Natural killer cell (primary cell): ENCODE data around the gene ZNF652. TPM values are rescaled to one million over a fixed set of nuclear protein-coding genes. Genes with fewer than 3 reads are reported as not detected.
A peak's percentile ranks its signal among the peaks of the same experiment; 100 is the strongest.

Experiments used
- ATAC-seq, 3 donors: fragments of 150-1000 bp in 2 of 3; fragments of 200-7000 bp in 1 of 3; cut with Tn5 transposase; 1 replicate in 1 of 3; 2 replicates in 2 of 3; pipeline ENCODE4 v1.10.0; 2021; ENCODE audit warnings: mild to moderate bottlenecking in 2 of 3, moderate library complexity in 2 of 3
- DNase-seq, 2 donors: peaks; one replicate each; pipeline versions ENCODE4 v3.0.0 to v3.0.0-alpha.2; 2013 to 2021; ENCODE audit warnings: mixed read lengths in 1 of 2
- H3K27ac ChIP-seq: one replicate; pipeline ENCODE4 v1.5.1; 2013; ENCODE audit warnings: mild to moderate bottlenecking, low read length
- H3K27me3 ChIP-seq: one replicate; pipeline ENCODE4 v1.6.1; 2013; ENCODE audit warnings: low read length; ENCODE audit not compliant: control insufficient read depth, insufficient read depth
- H3K36me3 ChIP-seq: one replicate; pipeline ENCODE4 v1.6.1; 2013; ENCODE audit warnings: low read length; ENCODE audit not compliant: control insufficient read depth, insufficient read depth
- H3K4me1 ChIP-seq: one replicate; pipeline ENCODE4 v1.6.1; 2013; ENCODE audit warnings: low read length; ENCODE audit not compliant: control insufficient read depth, insufficient read depth
- H3K4me3 ChIP-seq: one replicate; pipeline ENCODE4 v1.5.1; 2013; ENCODE audit warnings: low read length
- H3K9me3 ChIP-seq: one replicate; pipeline ENCODE4 v1.6.1; 2013; ENCODE audit warnings: low read length; ENCODE audit not compliant: control insufficient read depth, insufficient read depth
- H3K27ac Mint-ChIP-seq, 2 donors: one replicate each; pipeline ENCODE4 v1.8.0; 2022; ENCODE audit warnings: mild to moderate bottlenecking in 2 of 2, mixed read lengths in 2 of 2, moderate library complexity in 1 of 2
- H3K27me3 Mint-ChIP-seq, 2 donors: one replicate each; pipeline ENCODE4 v1.8.0; 2022; ENCODE audit warnings: low read depth in 2 of 2, mixed read lengths in 2 of 2
- H3K36me3 Mint-ChIP-seq: one replicate; pipeline ENCODE4 v1.8.0; 2022; ENCODE audit warnings: mixed read lengths
- H3K4me1 Mint-ChIP-seq, 2 donors: one replicate each; pipeline ENCODE4 v1.8.0; 2022; ENCODE audit warnings: mixed read lengths in 2 of 2
- H3K4me3 Mint-ChIP-seq: one replicate; pipeline ENCODE4 v1.8.0; 2022; ENCODE audit warnings: mild to moderate bottlenecking, moderate library complexity, mixed read lengths
- H3K9me3 Mint-ChIP-seq, 2 donors: one replicate each; pipeline ENCODE4 v1.8.0; 2022; ENCODE audit warnings: mixed read lengths in 2 of 2
- WGBS: methylation state at CpG from one replicate; pipeline ENCODE4 v1.1.7; 2013; ENCODE audit warnings: missing lambda C conversion rate; ENCODE audit not compliant: insufficient coverage; 5-methylcytosine and 5-hydroxymethylcytosine counted together
- intact Hi-C: fragments of 100-400 bp; cut with micrococcal nuclease; formaldehyde crosslinking; loops from one replicate; pipeline ENCODE4 v1.14.2; 2022
- total RNA-seq, 4 donors: library from RNA; stranded (reverse); fragments of 120-200 nt in 1 of 4; gene quantifications; one replicate each; pipeline versions ENCODE4 v1.2.3 to v1.2.4, GENCODE V29; 2013 to 2022
- TF ChIP-seq, protein P1 (sequence below): fragments of 200-600 bp; IDR thresholded peaks from one replicate; pipeline ENCODE4 v1.8.0; 2022; ENCODE audit warnings: antibody characterized with exemption

The ZNF652 gene
- total RNA-seq, 3 donors from 2014 or later (not counting 1 experiment from before 2014, with no cell fraction given) = 53.8 to 79.1 (median 73.3) TPM

DNA sequence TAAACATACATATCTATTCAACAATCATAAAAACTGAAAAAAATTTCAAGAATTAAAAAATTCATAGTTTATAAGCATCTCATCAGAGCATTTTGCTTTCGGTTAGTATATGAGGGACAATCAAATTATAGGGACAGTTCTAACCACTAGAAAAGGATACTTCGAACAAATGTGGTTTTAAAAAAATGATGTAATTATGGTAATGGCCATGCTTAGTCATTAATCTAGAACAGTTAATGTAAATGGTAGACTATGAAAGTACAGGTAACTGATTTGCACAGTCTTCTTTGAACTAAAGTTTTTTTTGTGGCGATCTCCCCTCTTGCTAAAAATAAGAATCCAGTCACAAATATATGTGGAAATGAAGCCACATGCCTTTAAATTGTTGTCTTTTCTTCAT, 67.9 kb downstream of the ZNF652 start:
- Mint-ChIP-seq H3K36me3 (no peaks in the 10 kb centered on the region), H3K9me3 (no peaks in the 10 kb centered on the region), H3K27ac (no peak overlapping the region), H3K27me3 (no peaks in the 10 kb centered on the region), H3K4me1 (no peaks in the 10 kb centered on the region), H3K4me3 (no peak overlapping the region)
- Histone ChIP-seq H3K36me3 (peaks cover 28% of the 10 kb centered on the region), H3K4me1 (no peaks in the 10 kb centered on the region), H3K27ac (no peak overlapping the region), H3K27me3 (no peaks in the 10 kb centered on the region), H3K4me3 (no peak overlapping the region), H3K9me3 (no peaks in the 10 kb centered on the region)
- ATAC-seq (no peak), DNase-seq (no peak)
- TF ChIP-seq, protein P1, sequence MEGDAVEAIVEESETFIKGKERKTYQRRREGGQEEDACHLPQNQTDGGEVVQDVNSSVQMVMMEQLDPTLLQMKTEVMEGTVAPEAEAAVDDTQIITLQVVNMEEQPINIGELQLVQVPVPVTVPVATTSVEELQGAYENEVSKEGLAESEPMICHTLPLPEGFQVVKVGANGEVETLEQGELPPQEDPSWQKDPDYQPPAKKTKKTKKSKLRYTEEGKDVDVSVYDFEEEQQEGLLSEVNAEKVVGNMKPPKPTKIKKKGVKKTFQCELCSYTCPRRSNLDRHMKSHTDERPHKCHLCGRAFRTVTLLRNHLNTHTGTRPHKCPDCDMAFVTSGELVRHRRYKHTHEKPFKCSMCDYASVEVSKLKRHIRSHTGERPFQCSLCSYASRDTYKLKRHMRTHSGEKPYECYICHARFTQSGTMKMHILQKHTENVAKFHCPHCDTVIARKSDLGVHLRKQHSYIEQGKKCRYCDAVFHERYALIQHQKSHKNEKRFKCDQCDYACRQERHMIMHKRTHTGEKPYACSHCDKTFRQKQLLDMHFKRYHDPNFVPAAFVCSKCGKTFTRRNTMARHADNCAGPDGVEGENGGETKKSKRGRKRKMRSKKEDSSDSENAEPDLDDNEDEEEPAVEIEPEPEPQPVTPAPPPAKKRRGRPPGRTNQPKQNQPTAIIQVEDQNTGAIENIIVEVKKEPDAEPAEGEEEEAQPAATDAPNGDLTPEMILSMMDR = no peak
- intact Hi-C loops = no loop called here
- WGBS = 80% methylated on average over 1 of the region's 3 CpGs

DNA sequence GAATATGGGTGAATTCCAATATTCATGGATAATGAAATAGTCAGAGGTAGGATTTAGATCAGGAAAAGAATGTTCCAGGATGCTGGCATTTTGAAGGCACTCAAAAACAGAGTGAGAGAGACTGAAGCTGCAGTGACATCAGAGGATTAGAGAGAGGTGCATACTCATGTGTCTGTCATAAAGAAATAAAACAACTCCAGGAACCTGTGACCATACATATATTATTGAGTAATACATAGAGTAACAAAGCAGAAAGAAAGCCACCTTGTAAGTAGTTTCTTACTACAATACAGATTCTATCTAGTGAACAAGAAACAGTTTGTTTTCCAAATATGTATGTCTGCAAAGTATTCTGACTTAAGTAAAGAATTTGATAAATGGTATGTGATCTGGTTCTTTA, 69.1 kb downstream of the ZNF652 start:
- intact Hi-C loops = no loop called here
- Histone ChIP-seq H3K9me3 (no peaks in the 10 kb centered on the region), H3K36me3 (peaks cover 23% of the 10 kb centered on the region), H3K27me3 (no peaks in the 10 kb centered on the region), H3K4me1 (no peaks in the 10 kb centered on the region), H3K27ac (no peak overlapping the region), H3K4me3 (no peak overlapping the region)
- Mint-ChIP-seq H3K36me3 (no peaks in the 10 kb centered on the region), H3K27ac (no peak overlapping the region), H3K9me3 (no peaks in the 10 kb centered on the region), H3K4me1 (peaks cover 0 to 5% of the 10 kb centered on the region in 2 donors), H3K4me3 (no peak overlapping the region), H3K27me3 (no peaks in the 10 kb centered on the region)
- ATAC-seq (no peak), DNase-seq (no peak)
- TF ChIP-seq, protein P1 = no peak

DNA sequence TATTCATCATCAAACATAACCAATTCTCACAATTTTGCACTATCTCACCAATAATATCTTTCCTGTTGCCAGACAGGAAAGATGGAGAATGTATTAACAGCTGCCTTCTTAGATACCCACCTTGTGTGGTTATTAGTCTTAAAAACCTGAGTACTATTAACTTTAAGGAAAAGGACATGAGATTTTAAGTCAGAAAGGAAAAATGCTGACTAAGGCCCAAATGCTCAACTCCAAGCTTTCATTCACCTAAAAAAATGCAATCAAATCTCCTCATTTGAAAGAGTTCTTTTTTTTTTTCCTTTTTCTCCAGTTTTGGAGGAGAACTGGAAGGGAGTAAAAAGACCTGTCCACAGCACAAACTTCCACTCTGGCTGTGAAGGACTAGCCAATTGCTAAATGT, 70.1 kb downstream of the ZNF652 start:
- H3K27me3 ChIP-seq = no peaks in the 10 kb centered on the region
- Mint-ChIP-seq H3K27me3 (no peaks in the 10 kb centered on the region), H3K36me3 (no peaks in the 10 kb centered on the region), H3K9me3 (no peaks in the 10 kb centered on the region), H3K4me1 (peaks cover 0 to 5% of the 10 kb centered on the region in 2 donors), H3K27ac (peak overlapping the region in 1 of 2 donors; percentile 22), H3K4me3 (no peak overlapping the region)
- H3K9me3 ChIP-seq = no peaks in the 10 kb centered on the region
- intact Hi-C loops = loop anchor here (2.0 kb wide), 1 partner anchor 111 kb away; no protein-coding TSS in a partner anchor
- peaks cover 16% of the 10 kb centered on the region for H3K36me3 ChIP-seq
- H3K4me1 ChIP-seq = no peaks in the 10 kb centered on the region
- no peak overlapping the region for H3K4me3 ChIP-seq
- TF ChIP-seq, protein P1 = no peak
- no peak overlapping the region for H3K27ac ChIP-seq
- ATAC-seq (no peak), DNase-seq (no peak)

DNA sequence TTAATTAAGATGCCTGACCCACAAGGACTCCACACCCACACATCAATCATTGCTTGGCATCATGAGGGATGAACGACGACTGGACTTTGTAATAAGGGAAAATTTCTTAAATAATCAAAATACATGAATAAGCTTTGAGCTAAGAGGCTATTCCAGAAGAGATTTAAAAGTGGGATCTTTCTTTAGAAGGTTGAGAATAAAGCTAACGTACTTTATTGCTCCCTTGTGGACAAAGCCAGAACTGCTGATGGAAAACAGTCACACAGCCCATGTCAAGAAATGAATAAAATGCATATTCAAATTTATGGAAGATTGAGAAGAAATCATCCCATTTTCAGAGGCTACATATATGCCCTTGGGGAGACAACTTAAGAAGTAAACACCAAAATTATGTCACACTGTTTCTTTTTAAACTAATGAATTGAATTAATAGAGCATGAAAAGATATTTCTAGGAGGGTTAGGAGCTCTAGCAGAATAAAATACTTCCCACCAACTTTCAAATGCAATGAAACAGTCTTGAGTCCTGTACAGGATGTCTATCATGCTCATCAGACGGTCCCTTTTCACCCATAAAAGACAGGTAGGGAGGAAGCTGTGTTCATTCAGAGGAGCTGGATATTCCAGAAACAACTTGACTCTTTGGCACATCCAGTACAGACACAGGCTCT, 71.2 kb downstream of the ZNF652 start:
- Histone ChIP-seq H3K27ac (no peak overlapping the region), H3K36me3 (peaks cover 16% of the 10 kb centered on the region), H3K4me1 (no peaks in the 10 kb centered on the region), H3K4me3 (no peak overlapping the region), H3K9me3 (no peaks in the 10 kb centered on the region), H3K27me3 (no peaks in the 10 kb centered on the region)
- H3K36me3 Mint-ChIP-seq = no peaks in the 10 kb centered on the region
- H3K4me1 Mint-ChIP-seq = peaks cover 0 to 5% of the 10 kb centered on the region in 2 donors
- peak in 1 of 2 donors; percentile 54 for DNase-seq
- H3K9me3 Mint-ChIP-seq = no peaks in the 10 kb centered on the region
- peak overlapping the region in 1 of 2 donors; percentile 18 for H3K27ac Mint-ChIP-seq
- no peaks in the 10 kb centered on the region for H3K27me3 Mint-ChIP-seq
- TF ChIP-seq, protein P1 = peak; percentile 65
- ATAC-seq = peak in 1 of 3 donors; percentile 48
- intact Hi-C loops = loop anchor here (2.0 kb wide), 1 partner anchor 110 kb away; no protein-coding TSS in a partner anchor
- 81% methylated on average over 2 of the region's 4 CpGs for WGBS
- no peak overlapping the region for H3K4me3 Mint-ChIP-seq
